Esophagus muscularis mucosa (tissue), 4 donors: ENCODE results near the gene JADE1.

Source experiments
- EP300 ChIP-seq: sonication (generic); formaldehyde crosslinking; IDR thresholded peaks from one replicate; pipeline ENCODE4 v1.6.1; 2017; ENCODE audit warnings: antibody characterized with exemption
- POLR2A ChIP-seq: fragments of 450-650 bp; IDR thresholded peaks from one replicate; pipeline ENCODE4 v1.6.1; 2017; ENCODE audit warnings: antibody characterized with exemption, moderate library complexity, mild to moderate bottlenecking, low read depth
- POLR2AphosphoS5 ChIP-seq, 2 donors: sonication (generic); formaldehyde crosslinking; IDR thresholded peaks; one replicate each; pipeline ENCODE4 v1.6.1; 2017; ENCODE audit warnings: antibody characterized with exemption in 2 of 2
- TF ChIP-seq, protein P1 (sequence below), 3 experiments: fragments of 200-600 bp in 2 of 3; fragments of 450-650 bp in 1 of 3; sonication (generic) in 2 of 3; IDR thresholded peaks; one replicate each; pipeline ENCODE4 v1.5.1; 2017 to 2019; ENCODE audit warnings: antibody characterized with exemption in 3 of 3, mild to moderate bottlenecking in 2 of 3, moderate library complexity in 1 of 3

DNA sequence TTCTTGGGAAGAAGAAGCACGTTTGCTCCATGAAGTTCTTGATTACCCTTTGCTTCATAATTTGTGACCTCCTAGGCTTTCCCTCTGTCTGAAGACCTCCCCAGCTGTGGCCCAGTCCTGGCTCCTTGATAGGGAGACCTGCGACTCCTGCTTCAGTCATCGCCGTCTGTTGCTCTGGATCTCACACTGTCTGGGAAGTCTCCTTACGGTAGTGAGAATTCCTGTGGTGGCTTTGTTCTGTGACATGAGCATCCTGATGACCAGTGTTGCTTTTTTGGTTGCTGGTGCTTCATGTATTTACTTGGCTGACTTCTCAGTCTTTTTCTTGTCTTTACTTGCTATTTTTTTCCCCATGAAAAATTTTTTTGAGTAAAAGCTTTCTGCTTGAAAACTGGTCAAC, 44.2 kb downstream of the JADE1 start:
- TF ChIP-seq, protein P1, sequence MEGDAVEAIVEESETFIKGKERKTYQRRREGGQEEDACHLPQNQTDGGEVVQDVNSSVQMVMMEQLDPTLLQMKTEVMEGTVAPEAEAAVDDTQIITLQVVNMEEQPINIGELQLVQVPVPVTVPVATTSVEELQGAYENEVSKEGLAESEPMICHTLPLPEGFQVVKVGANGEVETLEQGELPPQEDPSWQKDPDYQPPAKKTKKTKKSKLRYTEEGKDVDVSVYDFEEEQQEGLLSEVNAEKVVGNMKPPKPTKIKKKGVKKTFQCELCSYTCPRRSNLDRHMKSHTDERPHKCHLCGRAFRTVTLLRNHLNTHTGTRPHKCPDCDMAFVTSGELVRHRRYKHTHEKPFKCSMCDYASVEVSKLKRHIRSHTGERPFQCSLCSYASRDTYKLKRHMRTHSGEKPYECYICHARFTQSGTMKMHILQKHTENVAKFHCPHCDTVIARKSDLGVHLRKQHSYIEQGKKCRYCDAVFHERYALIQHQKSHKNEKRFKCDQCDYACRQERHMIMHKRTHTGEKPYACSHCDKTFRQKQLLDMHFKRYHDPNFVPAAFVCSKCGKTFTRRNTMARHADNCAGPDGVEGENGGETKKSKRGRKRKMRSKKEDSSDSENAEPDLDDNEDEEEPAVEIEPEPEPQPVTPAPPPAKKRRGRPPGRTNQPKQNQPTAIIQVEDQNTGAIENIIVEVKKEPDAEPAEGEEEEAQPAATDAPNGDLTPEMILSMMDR (IDR thresholded peaks at IDR 0.05), result no peak
- TF ChIP-seq POLR2A (no peak), EP300 (no peak), POLR2AphosphoS5 (IDR thresholded peaks at IDR 0.05) (no peak)
